NT2/D1 (cell line): ENCODE data around the gene LIPK.

Experiments used
- YY1 ChIP-seq: IDR thresholded peaks from 2 replicates; pipeline ENCODE4 v1.6.1; 2011; ENCODE audit not compliant: insufficient read length, insufficient read depth
- ZNF274 ChIP-seq: IDR thresholded peaks from 2 replicates; pipeline ENCODE4 v1.6.1; 2011; ENCODE audit warnings: mild to moderate bottlenecking, low read depth, low read length

- TF ChIP-seq ZNF274 (no peak), YY1 (no peak)
These were observed 1.5 kb downstream of the LIPK start for GRCh38 chr10:88707429-88708155.
